K562 treated with DMSO at 1 percent for 48 hours (cell line): ENCODE measurements around the gene UGT1A9. TPM values are rescaled to one million over a fixed set of nuclear protein-coding genes. Genes with fewer than 3 reads are reported as not detected.

Experiments used
- total RNA-seq: library from RNA; unstranded; fragments of 300-600 nt; gene quantifications from 2 replicates; pipeline ENCODE4 v1.2.3, GENCODE V29; 2022; ENCODE audit warnings: low replicate concordance; ENCODE audit errors: extremely low read depth

The UGT1A9 gene
- total RNA-seq, result not detected in 2 replicates

GRCh38 chr2:233671290-233672161 lies at the start of gene UGT1A9:
Gene UGT1A9, plus strand, starts transcription at chr2:233671898. Its CDS starts 37 bp downstream, at chr2:233671935.

GRCh38 chr2:233636306-233636705 lies 35.4 kb upstream of the UGT1A9 start, which contains the start of gene UGT1A10:
Gene UGT1A10, plus strand, starts transcription at chr2:233636448. Its CDS starts 75 bp downstream, at chr2:233636523.

GRCh38 chr2:233681521-233682099 lies 9.9 kb downstream of the UGT1A9 start, which contains the start of gene UGT1A7:
Gene UGT1A7, plus strand, starts transcription at chr2:233681901. Its CDS starts 37 bp downstream, at chr2:233681938.

GRCh38 chr2:233692648-233693047 lies 20.9 kb downstream of the UGT1A9 start, which contains the start of gene UGT1A6:
Gene UGT1A6, plus strand, starts transcription at chr2:233692890. Its CDS starts 115 bp downstream, at chr2:233693005.

DNA sequence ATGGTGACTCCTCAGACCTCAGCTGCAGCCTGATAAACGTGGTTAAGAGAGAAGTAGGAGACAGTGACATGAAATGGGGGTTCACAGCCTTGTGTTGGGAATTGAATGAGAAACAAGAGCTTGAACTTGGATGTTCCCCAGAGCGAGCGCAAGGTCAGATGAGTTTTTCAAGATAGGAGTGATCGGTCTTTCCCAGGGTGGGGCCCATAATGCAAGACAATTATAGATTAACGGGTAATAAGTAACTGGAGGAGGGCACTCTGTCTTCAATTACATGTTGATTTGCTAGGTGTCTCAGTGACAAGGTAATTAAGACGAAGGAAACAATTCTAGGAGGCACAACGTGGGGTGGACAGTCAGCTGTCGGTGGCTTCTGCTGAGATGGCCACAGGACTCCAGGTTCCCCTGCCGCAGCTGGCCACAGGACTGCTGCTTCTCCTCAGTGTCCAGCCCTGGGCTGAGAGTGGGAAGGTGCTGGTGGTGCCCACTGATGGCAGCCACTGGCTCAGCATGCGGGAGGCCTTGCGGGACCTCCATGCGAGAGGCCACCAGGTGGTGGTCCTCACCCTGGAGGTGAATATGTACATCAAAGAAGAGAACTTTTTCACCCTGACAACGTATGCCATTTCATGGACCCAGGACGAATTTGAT lies 41.0 kb downstream of the UGT1A9 start, which contains the start of gene UGT1A5:
UGT1A5 (plus strand) TSS at position 297 of the 651 bp plus-strand sequence; CDS start at position 382, 85 bp downstream.

DNA sequence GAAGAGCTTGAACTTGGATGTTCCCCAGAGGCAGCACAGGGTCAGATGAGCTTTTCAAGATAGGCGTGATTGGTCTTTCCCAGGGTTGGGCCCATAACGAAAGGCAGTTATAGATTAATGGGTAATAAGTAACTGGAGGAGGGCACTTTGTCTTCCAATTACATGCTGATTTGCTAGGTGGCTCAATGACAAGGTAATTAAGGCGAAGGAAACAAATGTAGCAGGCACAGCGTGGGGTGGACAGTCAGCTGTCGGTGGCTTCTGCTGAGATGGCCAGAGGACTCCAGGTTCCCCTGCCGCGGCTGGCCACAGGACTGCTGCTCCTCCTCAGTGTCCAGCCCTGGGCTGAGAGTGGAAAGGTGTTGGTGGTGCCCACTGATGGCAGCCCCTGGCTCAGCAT lies 46.9 kb downstream of the UGT1A9 start, which contains the start of gene UGT1A4:
UGT1A4 (plus strand) TSS at position 185 of the 400 bp plus-strand sequence; CDS start at position 270, 85 bp downstream.

DNA sequence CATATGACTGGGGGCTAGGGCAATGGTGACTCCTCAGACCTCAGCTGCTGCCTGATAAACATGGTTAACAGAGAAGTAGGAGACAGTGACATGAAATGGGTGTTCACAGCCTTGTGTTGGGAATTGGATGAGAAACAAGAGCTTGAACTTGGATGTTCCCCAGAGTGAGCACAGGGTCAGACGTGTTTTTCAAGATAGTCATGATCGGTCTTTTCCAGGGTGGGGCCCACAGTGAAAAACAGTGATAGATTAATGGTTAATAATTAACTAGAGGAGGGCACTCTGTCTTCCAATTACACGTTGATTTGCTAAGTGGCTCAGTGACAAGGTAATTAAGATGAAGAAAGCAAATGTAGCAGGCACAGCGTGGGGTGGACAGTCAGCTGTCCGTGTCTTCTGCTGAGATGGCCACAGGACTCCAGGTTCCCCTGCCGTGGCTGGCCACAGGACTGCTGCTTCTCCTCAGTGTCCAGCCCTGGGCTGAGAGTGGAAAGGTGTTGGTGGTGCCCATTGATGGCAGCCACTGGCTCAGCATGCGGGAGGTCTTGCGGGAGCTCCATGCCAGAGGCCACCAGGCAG lies 57.1 kb downstream of the UGT1A9 start, which contains the start of gene UGT1A3:
UGT1A3 (plus strand) TSS at position 320 of the 579 bp plus-strand sequence; CDS start at position 405, 85 bp downstream.

GRCh38 chr2:233760043-233760442 lies 88.3 kb downstream of the UGT1A9 start, which contains the start of gene UGT1A1:
Gene UGT1A1, plus strand, starts transcription at chr2:233760270. Its CDS starts 18 bp downstream, at chr2:233760288.

GRCh38 chr2:233778030-233778429 lies 106.3 kb downstream of the UGT1A9 start, which contains the start of gene MROH2A:
Gene MROH2A, plus strand, starts transcription at chr2:233778330. Its CDS starts 1,029 bp downstream, at chr2:233779359.

Other genes starting within 250 kb of the UGT1A9 start
- not detected in 2 replicates for gene USP40, start 105.1 kb upstream of the UGT1A9 start, total RNA-seq
- not detected in 2 replicates for gene UGT1A8, start 54.3 kb upstream of the UGT1A9 start, total RNA-seq
- gene UGT1A10, start 35.5 kb upstream of the UGT1A9 start, total RNA-seq, result not detected in 2 replicates
- gene UGT1A7, start 10.0 kb downstream of the UGT1A9 start, total RNA-seq, result not detected in 2 replicates
- not detected in 2 replicates for gene UGT1A6, start 21.0 kb downstream of the UGT1A9 start, total RNA-seq
- not detected in 2 replicates for gene UGT1A5, start 41.0 kb downstream of the UGT1A9 start, total RNA-seq
- gene UGT1A4, start 46.8 kb downstream of the UGT1A9 start, total RNA-seq, result not detected in 2 replicates
- gene UGT1A3, start 57.1 kb downstream of the UGT1A9 start, total RNA-seq, result not detected in 2 replicates
- gene UGT1A1, start 88.4 kb downstream of the UGT1A9 start, total RNA-seq, result not detected in 2 replicates
- gene MROH2A, start 106.4 kb downstream of the UGT1A9 start, total RNA-seq, result not detected in 2 replicates
- gene HJURP, start 182.6 kb downstream of the UGT1A9 start, total RNA-seq, result not detected in 2 replicates
- not detected in 2 replicates for gene TRPM8, start 245.5 kb downstream of the UGT1A9 start, total RNA-seq